NCI-H187 (cell line): ENCODE data around the gene TRIM38.
"Not testable (repeated sequence)": the region's sequence is repeated elsewhere in the genome, so short reads cannot be mapped to it uniquely, and the experiment has no call there.

Experiments used
- DNase-seq, 2 experiments: peaks; one replicate each; lab custom pipeline; 2025; lab: John Stamatoyannopoulos, UW

TRIM38 gene

DNA sequence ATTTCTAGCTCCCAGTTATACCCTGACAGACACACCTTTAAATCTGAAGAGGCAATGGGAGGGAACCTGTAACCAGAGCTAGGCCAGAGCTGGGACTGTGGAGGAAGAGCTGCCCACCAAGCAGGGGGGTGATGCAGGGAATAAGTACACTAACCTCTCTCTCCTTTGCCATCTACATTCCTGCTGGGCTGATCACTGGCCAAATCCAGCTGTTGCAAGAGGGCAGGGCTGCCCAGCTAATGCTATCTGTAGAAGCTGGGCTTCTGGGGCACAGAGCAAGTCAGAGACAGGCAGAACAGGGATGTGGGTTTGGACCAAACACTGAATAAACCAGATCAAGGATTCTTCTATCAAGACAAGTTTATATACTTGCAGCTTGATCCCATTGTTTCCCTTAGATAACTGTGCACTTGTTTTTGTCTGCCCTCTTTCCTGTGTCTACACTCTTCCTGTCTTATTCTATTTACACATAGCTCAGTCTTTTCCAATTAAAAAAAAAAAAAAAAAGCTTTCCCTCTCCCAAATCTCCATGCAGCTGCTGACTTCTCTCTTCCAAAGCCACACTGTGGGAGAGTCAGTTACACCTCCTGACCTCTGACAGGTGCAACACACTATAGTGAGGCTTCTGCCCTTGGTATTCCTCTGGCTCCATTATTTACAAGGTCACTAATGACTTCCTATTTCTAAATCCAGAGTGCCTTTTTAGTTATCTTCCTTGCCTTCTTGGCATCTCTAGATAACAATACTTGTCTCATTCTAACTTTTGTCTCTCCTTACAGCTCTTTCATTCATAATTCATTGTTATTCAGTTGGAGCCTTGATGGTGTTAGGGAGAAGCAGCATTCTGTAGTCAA is 43.7 kb downstream of the TRIM38 start:
- no peak for DNase-seq

DNA sequence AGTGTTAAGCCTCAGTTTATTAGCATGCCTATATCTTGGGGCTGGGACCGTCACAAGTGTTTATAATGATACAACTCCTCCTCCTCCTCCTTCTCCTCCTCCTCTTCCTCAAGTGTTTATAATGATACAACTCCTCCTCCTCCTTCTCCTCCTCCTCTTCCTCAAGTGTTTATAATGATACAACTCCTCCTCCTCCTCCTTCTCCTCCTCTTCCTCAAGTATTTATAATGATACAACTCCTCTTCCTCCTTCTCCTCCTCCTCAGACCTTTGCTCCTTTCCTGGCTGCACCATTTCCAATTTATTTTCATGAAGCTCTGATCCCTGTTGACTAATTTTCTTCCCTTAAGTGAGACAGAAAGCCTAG is 44.3 kb downstream of the TRIM38 start:
- not testable (repeated sequence) for DNase-seq

DNA sequence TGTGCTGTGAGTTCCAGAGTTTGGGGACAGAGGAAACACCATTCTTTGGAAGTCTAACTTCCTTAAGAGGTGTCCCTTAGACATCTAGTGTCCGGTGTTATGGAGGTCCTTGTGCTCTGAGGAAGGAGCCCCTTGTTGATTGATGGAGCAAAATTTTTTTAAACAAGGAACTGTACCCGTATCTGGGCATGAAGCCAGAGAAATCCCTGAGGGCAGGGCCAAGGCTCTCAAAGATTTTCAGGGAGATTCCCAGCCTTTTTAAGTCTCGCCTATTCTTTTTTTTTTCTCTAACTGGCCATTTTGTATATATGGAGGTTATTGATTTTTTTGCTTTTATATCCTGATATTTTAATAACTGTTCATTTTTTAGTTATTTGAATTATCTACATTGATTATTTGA is 45.9 kb downstream of the TRIM38 start:
- no peak for DNase-seq

DNA sequence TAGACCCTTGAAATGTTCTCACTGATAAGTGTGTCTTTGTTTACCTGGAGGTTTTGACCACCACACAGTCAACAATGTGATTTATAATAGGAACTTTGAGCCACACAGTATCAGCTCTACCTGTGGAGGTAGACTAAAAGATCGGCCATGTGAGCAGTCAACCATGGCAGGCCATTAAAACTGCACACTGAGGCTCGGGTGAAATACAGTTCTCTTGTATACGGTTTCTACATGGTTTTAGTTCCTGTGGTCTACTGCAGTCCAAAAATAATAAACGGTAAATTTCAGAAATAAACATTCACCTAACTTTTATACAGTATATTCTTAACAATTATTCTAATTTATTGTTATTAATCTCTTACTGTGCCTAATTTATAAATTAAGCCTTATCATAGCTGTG is 47.2 kb downstream of the TRIM38 start:
- no peak for DNase-seq

DNA sequence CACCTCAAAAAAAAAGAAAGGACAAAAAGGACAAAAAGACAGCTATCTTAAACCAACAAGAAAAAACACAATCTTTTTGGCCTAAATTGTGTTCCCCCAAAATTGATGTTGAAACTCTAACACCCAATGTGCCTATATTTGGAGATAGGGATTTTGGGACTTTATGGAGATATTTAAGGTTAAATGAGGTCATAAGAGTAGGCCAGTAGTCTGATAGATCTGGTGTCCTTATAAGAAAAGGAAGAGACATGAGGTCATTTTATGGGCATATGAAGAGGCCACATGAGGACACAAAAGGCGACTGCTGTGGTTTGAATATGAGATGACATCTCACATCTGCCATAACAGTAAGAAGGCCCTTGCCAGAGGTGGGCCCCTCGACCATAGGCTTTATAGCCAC is 49.5 kb downstream of the TRIM38 start:
- DNase-seq = no peak

DNA sequence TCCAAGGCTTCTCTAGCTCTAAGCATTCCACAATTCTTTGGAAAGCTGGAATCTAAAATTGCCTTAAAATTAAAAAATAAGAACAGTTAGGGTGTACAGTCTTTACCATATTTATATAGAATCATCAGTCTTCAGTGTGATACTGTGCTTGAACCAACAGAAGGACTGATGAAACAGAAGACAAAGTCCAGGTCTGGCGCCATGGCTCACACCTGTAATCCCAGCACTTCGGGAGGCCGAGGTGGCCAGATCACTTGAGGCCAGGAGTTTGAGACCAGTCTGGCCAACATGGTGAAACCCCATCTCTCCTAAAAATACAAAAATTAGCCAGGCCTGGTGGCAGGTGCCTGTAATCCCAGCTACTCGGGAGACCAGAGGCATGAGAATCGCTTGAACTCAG is 51.8 kb downstream of the TRIM38 start:
- not testable (repeated sequence) for DNase-seq

DNA sequence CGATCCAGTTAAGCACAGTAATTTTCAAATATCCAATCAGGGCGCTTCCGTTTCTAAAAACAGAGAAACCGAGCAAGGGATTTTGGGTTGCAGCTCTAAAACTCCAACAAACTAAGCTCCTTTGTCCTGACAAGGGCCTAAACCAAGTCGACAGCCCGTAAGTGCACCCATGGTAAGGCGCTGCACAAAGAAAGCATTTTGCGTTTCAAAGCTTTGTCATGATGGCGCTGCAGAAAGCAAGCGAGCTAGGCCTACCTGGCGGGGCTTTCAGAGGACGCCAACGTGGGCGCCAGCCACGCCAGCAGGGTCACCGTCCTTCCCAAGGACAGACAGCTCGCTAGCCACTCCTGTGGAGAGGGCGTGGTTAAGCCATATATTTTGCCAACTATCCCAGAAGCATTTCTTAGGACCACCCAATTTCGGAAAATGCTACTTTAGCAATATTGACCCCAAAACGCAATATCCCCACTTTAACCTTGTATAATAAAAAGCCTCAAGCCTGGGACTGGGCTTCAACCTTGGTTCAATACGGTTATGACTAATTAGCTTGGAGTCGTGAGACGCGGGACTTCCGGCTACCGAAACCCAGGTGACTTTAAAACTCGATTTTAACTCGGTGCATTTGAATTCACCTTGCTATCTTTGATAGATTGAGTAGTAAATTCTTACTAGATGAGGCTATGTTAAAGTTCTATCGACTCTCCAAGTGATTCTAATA is 53.8 kb downstream of the TRIM38 start:
- no peak for DNase-seq

DNA sequence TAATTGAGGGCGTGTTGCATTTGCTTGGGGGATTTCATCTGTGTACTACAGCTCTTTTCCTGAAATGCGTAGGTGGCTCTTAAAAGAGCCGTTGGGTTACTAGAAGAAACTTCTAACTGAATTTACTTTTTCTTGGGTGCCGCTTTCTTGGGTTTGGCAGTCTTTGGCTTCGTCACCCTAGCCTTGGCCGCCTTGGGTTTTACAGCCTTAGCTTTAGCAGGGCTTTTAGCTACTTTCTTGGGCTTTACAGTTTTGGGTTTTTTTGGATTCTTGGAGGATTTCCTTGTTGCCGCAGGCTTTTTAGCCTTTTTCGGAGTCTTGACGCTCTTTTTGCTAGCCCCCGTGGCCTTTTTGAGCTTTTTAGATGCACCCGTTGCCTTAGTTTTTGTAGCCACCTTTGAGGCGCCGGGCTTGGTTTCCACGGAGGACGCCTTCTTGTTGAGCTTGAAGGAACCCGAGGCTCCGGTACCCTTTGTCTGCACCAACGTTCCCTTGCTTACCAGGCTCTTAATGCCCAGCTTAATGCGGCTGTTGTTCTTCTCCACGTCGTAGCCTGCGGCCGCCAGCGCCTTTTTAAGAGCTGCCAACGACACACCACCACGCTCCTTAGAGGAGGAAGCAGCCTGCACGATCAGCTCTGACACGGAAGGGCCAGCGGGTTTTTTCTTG is 54.5 kb downstream of the TRIM38 start:
- no peak for DNase-seq

DNA sequence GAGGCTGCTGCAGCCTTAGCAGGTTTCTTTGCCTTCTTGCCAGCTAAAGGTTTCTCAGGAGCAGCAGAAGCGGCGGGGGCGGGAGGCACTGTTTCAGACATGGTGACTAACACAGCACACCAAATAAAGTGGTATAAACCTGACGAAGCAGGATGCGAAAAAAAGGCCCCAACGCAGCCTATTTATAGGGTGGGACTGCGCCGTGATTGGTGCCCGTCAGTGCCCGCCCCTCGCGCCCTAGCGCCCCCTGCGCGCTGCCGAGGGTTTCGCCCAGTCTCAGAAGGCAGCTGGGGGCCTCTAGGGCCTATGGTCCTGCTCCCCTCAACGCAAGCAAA is 55.0 kb downstream of the TRIM38 start:
- no peak for DNase-seq

DNA sequence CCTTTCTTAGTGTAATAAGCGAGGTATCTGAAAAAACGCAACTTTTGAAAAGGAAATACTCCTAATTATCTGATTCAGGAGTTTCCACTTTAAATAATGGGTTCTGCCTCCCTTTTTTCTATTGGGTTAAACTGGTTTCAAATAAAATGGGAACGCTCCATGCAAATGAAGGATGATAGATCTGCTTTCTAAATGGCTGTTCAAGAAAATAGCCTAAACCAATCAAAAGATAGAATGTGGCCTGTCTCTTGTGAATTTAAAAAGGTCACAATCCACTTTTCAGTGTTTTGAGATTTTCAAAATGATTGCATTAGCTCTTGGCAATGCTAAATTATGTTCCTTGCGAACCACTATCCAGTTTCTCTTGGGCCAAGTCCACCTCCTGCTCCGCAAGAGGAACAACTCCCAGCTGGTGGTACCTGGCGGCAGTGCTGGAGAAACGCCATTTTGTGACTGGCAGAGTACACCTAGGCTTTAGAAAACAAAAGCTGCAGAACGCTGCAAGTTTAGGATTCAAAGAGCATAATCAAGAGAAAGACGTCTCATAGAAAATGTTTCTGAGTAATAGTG is 56.7 kb downstream of the TRIM38 start:
- DNase-seq = no peak

DNA sequence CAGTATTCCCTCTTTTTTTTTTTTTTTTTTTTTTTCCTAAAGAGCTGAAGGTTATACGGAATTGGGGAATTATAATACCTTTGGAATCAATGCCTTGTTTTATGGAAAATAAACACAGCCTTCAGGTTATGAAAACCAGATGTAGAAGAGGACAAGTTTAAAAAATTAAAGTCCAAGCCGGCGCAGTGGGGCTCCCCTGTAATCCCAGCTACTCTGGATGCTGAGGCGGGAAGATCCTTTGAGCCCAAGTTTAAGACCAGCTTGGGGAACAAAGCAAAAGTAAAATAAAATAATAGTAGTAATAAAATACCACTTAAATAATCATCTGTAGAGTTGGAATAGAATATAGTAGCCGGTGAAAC is 57.3 kb downstream of the TRIM38 start:
- no peak for DNase-seq

DNA sequence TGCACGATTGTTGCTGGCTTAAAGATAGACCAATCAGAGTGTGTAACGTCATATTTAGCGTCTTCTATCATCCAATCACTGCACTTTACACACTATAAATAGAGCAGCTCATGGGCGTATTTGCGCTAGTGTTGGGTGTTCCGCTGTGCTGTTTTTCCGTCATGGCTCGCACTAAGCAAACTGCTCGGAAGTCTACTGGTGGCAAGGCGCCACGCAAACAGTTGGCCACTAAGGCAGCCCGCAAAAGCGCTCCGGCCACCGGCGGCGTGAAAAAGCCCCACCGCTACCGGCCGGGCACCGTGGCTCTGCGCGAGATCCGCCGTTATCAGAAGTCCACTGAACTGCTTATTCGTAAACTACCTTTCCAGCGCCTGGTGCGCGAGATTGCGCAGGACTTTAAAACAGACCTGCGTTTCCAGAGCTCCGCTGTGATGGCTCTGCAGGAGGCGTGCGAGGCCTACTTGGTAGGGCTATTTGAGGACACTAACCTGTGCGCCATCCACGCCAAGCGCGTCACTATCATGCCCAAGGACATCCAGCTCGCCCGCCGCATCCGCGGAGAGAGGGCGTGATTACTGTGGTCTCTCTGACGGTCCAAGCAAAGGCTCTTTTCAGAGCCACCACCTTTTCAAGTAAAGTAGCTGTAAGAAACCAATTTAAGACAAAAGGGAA is 57.9 kb downstream of the TRIM38 start:
- peak; percentile 66 to 82 for DNase-seq

DNA sequence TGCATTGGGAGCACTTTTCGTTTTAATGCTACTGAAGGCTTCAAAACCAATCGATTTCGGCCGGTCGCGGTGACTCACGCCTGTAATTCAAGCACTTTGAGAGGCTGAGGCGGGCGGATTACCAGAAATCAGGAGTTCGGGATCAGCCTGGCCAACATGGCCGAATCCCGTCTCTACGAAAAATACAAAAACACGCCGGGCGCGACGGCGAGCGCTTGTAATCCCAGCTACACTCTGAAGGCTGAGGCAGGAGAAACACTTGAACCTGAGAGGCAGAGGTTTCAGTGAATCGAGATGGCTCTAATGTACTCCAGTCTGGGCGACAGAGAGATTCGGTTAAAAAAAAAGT is 58.4 kb downstream of the TRIM38 start:
- peak in 1 of 2 experiments; percentile 61 for DNase-seq

DNA sequence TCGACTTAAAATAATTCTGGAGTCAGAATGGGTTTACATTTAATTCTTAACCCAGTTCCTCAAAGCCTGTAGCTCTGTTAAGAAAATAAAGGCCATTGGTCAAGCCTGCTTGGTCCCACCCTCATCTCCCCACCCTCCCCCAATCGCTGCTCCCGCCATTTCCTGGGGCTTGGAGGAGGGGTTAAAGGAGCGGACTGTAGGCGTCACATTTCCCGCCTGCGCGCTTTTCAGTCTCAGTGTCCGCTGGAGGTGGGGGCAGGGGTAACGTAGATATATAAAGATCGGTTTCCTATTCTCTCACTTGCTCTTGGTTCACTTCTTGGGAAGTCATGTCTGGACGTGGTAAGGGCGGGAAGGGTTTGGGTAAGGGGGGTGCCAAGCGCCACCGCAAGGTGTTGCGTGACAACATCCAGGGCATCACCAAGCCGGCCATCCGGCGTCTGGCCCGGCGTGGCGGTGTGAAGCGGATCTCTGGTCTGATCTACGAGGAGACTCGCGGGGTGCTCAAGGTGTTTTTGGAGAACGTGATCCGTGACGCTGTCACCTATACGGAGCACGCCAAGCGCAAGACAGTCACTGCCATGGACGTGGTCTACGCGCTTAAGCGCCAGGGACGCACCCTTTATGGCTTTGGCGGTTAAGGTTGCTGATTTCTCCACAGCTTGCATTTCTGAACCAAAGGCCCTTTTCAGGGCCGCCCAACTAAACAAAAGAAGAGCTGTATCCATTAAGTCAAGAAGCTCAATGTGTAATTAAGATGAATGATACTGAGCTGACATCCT is 58.9 kb downstream of the TRIM38 start:
- DNase-seq = peak; percentile 94

DNA sequence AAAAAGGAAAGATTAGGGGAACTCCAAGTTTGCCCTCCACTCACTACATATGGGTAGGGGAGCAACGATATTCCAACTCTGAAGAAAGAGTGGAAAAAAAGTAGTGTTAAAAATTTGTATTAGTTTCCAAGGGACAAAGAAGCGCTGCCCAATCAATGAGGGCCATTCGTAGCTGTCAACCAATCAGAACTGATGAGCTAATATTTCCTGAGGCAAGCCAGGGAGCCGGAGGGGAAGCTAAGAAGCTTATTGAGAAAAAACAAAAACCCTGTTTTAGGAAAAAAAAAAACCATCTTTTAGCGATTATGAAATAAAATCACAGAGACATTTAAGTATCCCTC is 59.5 kb downstream of the TRIM38 start:
- peak; percentile 55 to 76 for DNase-seq

DNA sequence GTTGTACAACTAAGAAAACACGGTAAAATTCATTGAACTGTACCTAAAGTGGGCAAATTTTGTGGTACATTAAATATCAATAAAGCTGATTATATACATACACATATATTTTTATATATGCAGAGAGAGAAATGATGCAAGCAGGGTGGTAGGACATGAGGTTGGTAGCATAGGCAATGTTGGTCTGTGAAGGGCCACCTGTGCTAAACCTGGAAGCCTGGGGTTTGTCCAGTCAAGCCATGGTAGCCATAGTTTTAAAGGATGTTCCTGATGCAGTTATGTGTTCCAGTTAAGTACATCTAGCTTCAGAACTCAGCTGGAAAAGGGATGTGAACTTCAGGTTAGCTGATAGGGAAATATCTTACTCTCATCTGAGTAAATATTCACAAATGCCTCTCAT is 60.1 kb downstream of the TRIM38 start:
- no peak for DNase-seq

DNA sequence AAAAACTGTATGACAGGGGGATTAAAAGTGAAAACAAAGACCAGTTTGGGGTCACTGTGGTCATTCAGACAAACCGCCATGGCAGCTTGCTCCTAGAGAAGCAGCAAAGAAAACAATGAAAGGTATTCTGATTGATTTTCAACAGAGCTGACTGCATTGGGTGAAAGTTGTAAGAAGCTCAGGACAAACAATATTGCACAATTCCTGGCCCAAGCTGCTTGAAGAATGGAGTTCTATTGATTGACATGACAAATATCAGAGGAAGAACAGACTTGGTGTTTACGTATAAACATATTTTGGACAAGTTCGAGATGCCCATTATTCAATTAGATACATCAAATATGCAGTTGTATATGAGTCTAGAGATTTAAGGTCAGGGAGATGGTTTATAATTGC is 62.0 kb downstream of the TRIM38 start:
- no peak for DNase-seq

DNA sequence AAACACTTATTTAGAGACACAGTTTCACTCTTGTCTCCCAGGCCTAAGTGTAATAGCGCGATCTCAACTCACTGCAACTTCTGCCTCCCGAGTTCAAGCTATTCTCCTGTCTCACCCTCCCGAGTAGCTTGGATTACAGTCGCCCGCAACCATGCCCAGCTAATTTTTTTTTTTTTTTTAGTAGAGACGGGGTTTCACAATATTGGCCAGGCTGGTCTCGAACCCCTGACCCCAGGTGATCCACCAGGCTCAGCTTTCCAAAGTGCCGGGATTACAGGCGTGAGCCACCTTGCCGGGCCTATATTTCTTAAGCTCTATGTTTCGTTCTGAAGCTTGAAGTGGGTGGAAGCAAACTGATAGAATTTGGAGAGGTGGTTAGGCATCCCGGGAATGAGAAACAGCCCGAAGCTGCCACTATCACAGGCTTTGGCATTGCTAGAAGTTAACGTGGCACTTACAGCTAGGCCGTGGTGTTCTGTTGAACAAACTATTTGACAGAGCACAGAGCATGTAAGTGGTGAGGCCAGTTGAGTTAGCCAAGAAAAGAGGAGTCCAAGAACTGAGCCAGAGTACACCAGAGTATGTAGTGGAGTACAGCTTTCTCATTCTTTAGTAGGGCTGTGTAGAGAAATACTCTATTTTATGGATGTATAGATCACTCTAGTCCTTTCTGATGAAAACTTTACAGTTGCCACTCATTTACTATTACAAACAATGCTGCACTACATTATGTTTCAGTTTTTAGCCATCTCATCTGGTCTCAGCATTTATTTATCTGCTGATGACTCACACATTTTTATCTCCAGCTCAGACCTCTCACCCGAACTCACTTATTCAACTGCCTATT is 62.7 kb downstream of the TRIM38 start:
- no peak for DNase-seq

DNA sequence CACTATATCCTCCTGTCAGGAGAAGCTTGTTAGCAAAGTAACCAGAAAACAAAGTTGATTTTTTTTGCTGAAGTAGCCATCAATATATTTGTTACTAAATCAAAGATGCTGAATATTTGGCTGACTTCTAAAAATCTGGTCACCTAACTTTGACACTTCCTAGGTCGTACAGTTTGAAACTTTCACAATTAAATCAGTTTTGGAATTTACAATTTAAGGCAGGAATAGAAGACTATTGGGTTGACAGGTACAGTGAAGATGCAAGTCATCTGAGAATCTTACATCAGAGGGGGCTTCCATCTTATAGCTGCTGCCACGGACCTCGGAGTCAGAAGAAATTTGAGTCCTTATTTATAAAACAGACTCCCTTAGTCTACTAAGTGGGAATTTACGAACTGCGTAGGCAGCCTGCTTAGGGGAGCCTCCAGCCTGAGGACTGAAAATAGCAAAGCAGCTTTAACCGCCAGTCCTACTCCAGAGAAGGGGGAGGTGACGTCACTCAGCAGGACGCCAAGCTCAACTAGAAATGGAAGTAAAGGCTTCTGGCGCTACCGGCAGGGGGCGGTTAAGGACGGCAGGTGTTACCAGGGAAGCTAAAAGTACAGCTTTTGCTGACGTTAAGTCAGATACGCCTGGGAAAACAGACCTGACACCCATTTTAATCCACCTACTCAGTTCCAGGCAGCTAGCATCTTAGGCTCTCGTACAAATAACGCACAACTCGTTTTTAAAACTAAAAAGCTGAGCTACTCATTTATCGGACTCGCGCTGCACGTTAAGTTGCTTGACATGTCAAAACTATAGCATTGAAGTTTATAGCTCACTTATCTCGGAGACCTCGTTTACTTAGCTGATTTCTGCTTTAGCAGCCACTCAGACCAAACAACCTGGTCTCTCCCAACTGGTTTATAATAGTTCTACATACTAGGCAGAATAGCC is 63.6 kb downstream of the TRIM38 start:
- peak; percentile 84 to 95 for DNase-seq
